ENCODE measurements around the gene TMEM179B. TPM values are rescaled to one million over a fixed set of nuclear protein-coding genes. Genes with fewer than 3 reads are reported as not detected.

TMEM179B gene
- 28.4 and 31.9 TPM in 2 replicates for total RNA-seq

GRCh38 chr11:62787005-62787759 is at the start of gene TMEM179B:
Gene TMEM179B (plus strand): TSS chr11:62787402. CDS start chr11:62787432, 30 bp downstream.

DNA sequence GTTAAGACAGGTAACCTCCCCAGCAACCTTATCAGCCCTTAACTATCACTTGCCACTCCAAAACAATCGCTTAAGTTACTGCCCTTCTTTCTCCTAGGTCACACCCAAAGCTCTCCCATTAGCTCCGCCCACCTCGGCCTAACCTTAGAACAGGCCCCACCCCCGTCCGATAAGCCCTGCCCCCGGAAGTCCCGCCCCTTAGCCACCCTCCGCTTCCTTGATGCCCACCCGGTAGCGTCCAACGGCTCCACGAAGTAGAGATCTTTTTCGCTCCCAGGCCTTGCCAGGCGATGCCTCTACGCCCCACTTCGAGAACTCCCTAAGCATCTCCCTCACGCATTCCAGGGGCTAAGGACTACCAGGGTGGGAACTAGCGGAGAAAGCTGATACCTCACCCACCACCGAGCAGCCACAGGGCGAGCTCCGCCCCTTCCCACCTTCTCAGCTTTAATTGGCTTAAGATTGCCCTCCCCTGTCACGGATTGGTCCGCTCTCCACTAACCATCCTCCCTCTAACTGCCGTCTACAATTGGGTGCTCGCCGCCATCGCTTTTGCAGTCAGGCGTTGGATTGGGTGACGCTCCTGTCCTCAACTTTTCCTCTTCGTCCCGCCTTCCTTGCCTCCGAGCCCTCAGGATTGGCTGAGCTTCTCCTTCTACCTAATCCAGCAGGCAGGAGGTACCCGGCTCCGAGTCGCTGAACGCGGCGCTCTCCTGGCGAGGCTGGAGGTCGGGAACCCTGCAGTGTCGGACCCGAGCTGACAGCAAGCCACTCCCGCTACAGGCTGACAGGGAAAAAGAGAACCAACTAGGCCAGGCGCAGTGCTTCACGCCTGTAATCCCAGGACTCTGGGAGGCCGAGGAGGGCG is 33.2 kb upstream of the TMEM179B start, which contains the start of gene ZBTB3:
Gene ZBTB3 (minus strand): TSS at position 425 of the 868 bp plus-strand sequence. CDS start 496 bp downstream, outside the sequence.

GRCh38 chr11:62771144-62772021 is 15.8 kb upstream of the TMEM179B start, which contains the start of gene TAF6L:
Gene TAF6L (plus strand): TSS chr11:62771396. CDS start chr11:62775784, 4,388 bp downstream.

GRCh38 chr11:62791501-62792201 is 4.4 kb downstream of the TMEM179B start, which contains the start of gene TMEM223:
Gene TMEM223 (minus strand): TSS chr11:62792006. CDS start chr11:62791994, 12 bp downstream.

DNA sequence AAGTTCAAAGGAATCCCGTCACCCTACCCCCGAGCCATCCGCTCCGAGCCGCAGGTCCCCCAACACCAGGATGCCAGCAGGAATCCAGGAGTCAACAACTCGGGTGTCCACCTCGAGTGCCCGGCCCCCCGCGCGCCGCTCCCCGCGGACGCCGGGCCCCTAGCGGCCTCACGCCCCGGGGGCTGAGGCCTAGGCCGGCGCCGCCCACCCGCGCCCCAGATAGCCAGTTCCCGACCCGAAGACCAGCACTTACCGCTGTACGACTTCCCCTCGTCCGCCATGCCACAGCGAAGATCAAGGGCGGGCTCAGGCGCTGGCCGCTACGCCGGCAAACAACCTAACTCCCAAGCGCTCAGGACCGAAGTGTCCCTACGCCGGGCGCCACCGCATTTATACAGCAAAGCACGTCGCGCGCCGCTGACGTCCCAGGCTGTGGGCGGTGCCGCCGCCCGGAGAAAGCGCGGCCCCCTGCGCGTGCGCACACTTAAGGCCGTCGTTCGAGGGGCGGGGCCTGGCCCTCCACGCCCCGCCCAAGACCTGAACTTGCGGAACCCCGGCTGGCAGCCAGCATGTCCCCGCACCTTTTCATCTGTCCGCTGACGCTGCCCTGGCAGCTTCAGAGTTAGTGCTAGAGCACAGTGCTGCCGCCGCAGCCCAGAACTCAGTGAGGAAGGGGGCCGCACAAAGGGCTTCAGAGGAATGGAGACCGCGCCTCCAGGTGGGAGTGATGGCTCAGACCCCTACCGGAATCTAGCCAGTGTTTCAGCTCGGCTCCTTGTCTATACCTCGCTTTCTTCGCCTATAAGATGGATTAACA is 18.1 kb downstream of the TMEM179B start, which contains the start of gene NXF1:
Gene NXF1 (minus strand): TSS at position 365 of the 817 bp plus-strand sequence. CDS start 84 bp downstream, at position 281.

GRCh38 chr11:62831520-62832335 is 44.5 kb downstream of the TMEM179B start, which contains the start of gene STX5:
Gene STX5 (minus strand): TSS chr11:62832051. CDS start chr11:62831243, 808 bp downstream.

GRCh38 chr11:62832336-62833234 is 45.4 kb downstream of the TMEM179B start, which contains the start of gene TEX54:
Gene TEX54 (minus strand): TSS chr11:62832841.

DNA sequence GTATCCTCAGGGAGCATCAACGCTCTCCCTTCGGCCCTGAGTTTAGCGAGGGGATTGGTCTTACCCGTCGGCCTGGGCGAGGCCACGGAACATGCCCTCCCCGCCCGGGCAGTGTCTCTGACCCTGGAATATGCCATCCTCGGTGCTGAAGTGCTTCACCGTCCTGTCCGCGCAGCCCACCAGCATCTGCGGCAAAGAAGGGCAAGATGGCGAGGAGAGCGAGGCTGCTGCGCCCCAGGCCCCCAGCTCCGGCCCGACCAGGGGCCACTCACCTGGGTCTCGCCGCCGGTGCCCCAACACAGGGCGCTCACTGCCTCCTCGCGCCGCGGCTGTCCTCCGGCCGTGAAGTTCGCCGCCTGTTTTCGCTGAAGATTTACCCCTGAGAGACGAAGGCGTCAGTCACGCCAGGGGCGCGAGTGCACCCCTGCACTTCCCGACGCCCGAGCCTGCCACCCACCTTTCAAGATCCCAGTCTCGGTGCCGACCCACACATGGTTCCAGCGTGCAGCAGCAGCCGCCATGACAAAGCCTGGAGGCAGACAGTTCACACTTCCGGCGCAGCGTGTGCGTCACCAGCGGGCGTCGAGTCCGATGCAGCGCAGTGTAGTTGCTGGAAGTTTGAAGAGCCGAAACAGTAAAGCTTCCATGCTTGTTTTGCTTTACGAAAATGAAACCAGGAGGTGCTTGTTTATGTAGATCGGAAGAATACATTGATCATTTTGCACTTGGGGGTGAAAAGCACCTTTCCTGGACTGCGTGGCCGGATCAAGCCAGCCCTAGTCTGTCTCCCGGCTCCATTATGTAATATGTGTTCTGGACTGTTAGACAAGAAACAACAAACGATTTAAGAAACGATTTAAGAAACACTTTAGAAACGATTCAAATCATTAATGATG is 52.1 kb downstream of the TMEM179B start, which contains the start of gene WDR74:
Gene WDR74 (minus strand): TSS at position 541 of the 896 bp plus-strand sequence. CDS start 20 bp downstream, at position 521.

Small RNA genes lying within 50 kb of the gene (small RNA-seq; reads per million reads assigned to genes)
- gene MIR6514 (2.4 reads per million, percentile 56 among the genes with 10 or more reads in this experiment), gene RNU6-118P (not detected)

Other genes starting within 250 kb of the TMEM179B start
- gene AHNAK, start 240.6 kb upstream of the TMEM179B start, total RNA-seq, result 791 and 990 TPM in 2 replicates
- 1,113 and 1,272 TPM in 2 replicates for gene EEF1G, start 213.5 kb upstream of the TMEM179B start, total RNA-seq
- gene TUT1, start 195.9 kb upstream of the TMEM179B start, total RNA-seq, result 8.5 and 12.6 TPM in 2 replicates
- gene MTA2, start 185.5 kb upstream of the TMEM179B start, total RNA-seq, result 195 and 203 TPM in 2 replicates
- 28.2 and 35.3 TPM in 2 replicates for gene EML3, start 174.6 kb upstream of the TMEM179B start, total RNA-seq
- gene ROM1, start 174.1 kb upstream of the TMEM179B start, total RNA-seq, result 3.7 and 5.1 TPM in 2 replicates
- gene B3GAT3, start 165.4 kb upstream of the TMEM179B start, total RNA-seq, result 11.8 and 12.3 TPM in 2 replicates
- 219 and 230 TPM in 2 replicates for gene GANAB, start 140.8 kb upstream of the TMEM179B start, total RNA-seq
- 23.5 and 27.5 TPM in 2 replicates for gene INTS5, start 134.1 kb upstream of the TMEM179B start, total RNA-seq
- 32.7 and 44.0 TPM in 2 replicates for gene C11orf98, start 122.2 kb upstream of the TMEM179B start, total RNA-seq
- gene CSKMT, start 122.1 kb upstream of the TMEM179B start, total RNA-seq, result 7.7 and 10.6 TPM in 2 replicates
- 5.8 and 5.9 TPM in 2 replicates for gene UQCC3, start 115.7 kb upstream of the TMEM179B start, total RNA-seq
- 4.8 and 6.0 TPM in 2 replicates for gene LBHD1, start 115.1 kb upstream of the TMEM179B start, total RNA-seq
- 96.7 and 129 TPM in 2 replicates for gene UBXN1, start 108.3 kb upstream of the TMEM179B start, total RNA-seq
- gene LRRN4CL, start 97.9 kb upstream of the TMEM179B start, total RNA-seq, result not detected in 2 replicates
- 16.5 and 16.8 TPM in 2 replicates for gene BSCL2, start 80.0 kb upstream of the TMEM179B start, total RNA-seq
- gene GNG3, start 79.7 kb upstream of the TMEM179B start, total RNA-seq, result not detected in 2 replicates
- 22.6 and 24.3 TPM in 2 replicates for gene HNRNPUL2, start 59.9 kb upstream of the TMEM179B start, total RNA-seq
- gene TTC9C, start 58.9 kb upstream of the TMEM179B start, total RNA-seq, result 27.1 and 32.9 TPM in 2 replicates
- gene ZBTB3, start 33.2 kb upstream of the TMEM179B start, total RNA-seq, result 7.2 and 8.0 TPM in 2 replicates
- gene POLR2G, start 25.8 kb upstream of the TMEM179B start, total RNA-seq, result 44.5 and 48.2 TPM in 2 replicates
- gene TAF6L, start 16.0 kb upstream of the TMEM179B start, total RNA-seq, result 16.2 and 19.7 TPM in 2 replicates
- 8.9 and 10.1 TPM in 2 replicates for gene TMEM223, start 4.6 kb downstream of the TMEM179B start, total RNA-seq
- 47.5 and 52.9 TPM in 2 replicates for gene NXF1, start 18.0 kb downstream of the TMEM179B start, total RNA-seq
- 28.1 TPM in 2 replicates for gene STX5, start 44.6 kb downstream of the TMEM179B start, total RNA-seq
- not detected in 2 replicates for gene TEX54, start 45.4 kb downstream of the TMEM179B start, total RNA-seq
- gene WDR74, start 52.2 kb downstream of the TMEM179B start, total RNA-seq, result 38.7 and 44.7 TPM in 2 replicates
- gene SLC3A2, start 93.5 kb downstream of the TMEM179B start, total RNA-seq, result 128 and 158 TPM in 2 replicates
- gene CHRM1, start 134.0 kb downstream of the TMEM179B start, total RNA-seq, result not detected in 2 replicates
- gene SLC22A6, start 197.6 kb downstream of the TMEM179B start, total RNA-seq, result not detected in 2 replicates
- not detected in 2 replicates for gene SLC22A8, start 228.4 kb downstream of the TMEM179B start, total RNA-seq